Neural cell (in vitro differentiated cells): ENCODE measurements around the gene CCNY.

Experiments used
- CTCF ChIP-seq: fragments of 450-650 bp; IDR thresholded peaks from 2 replicates; pipeline ENCODE4 v1.5.1; 2014; ENCODE audit warnings: antibody characterized with exemption, mild to moderate bottlenecking, moderate library complexity; ENCODE audit not compliant: poor library complexity, severe bottlenecking
- EP300 ChIP-seq: fragments of 450-650 bp; conservative IDR thresholded peaks from 2 replicates; pipeline ENCODE4 v1.6.1; 2014; ENCODE audit warnings: antibody characterized with exemption, mild to moderate bottlenecking, moderate library complexity; ENCODE audit not compliant: poor library complexity, severe bottlenecking
- EZH2 ChIP-seq: fragments of 200-600, 300-800 bp; shearing (Covaris generic), sonication (generic); IDR thresholded peaks from 2 replicates; pipeline ENCODE4 v1.6.1; 2014; ENCODE audit warnings: antibody characterized with exemption, low read length, borderline replicate concordance, mild to moderate bottlenecking; ENCODE audit not compliant: insufficient read depth, poor library complexity, severe bottlenecking
- POLR2AphosphoS5 ChIP-seq: IDR thresholded peaks from 2 replicates; pipeline ENCODE4 v1.6.1; 2012
- TAF1 ChIP-seq: IDR thresholded peaks from 2 replicates; pipeline ENCODE4 v1.6.1; 2012; ENCODE audit warnings: low read depth

- TF ChIP-seq CTCF = no peak
- TF ChIP-seq POLR2AphosphoS5 = no peak
- no peak for TF ChIP-seq EZH2
- TF ChIP-seq EP300 = no peak
- no peak for TF ChIP-seq TAF1
These were observed 98.2 kb downstream of the CCNY start for GRCh38 chr10:35434533-35434932.
